Left ventricle myocardium superior (tissue), 1 donor: ENCODE measurements around the gene FZD7. TPM values are rescaled to one million over a fixed set of nuclear protein-coding genes. Genes with fewer than 3 reads are reported as not detected.

Experiments
- ATAC-seq: fragments of 200-7000 bp; cut with Tn5 transposase; one replicate; pipeline ENCODE4 v1.9.1; 2020; ENCODE audit warnings: mild to moderate bottlenecking, moderate library complexity
- DNase-seq: peaks from one replicate; pipeline ENCODE4 v3.0.0-alpha.2; 2020
- intact Hi-C: fragments of 100-400 bp; cut with micrococcal nuclease; formaldehyde crosslinking; loops from one replicate; pipeline ENCODE4 v1.11.0; 2022
- total RNA-seq: library from RNA; stranded (reverse); fragmentation: NEBNext Ultra II Directional; extraction: Animal tissue kit (Norgen Biotek cat#: 25700); gene quantifications from one replicate; pipeline ENCODE4 v1.2.1, GENCODE V29; 2021
- donor health status: DM: no; HTN: yes; CAD: no; lungs with severe emphysema.

Gene FZD7
- total RNA-seq, 1 donor from 2014 or later: 24.6 TPM

- no peak for ATAC-seq
- no peak for DNase-seq
- intact Hi-C loops: no loop called here
Observed at GRCh38 chr2:202052235-202052634, 18.6 kb downstream of the FZD7 start.

- no peak for DNase-seq
- intact Hi-C loops: no loop called here
- ATAC-seq: no peak
Observed at GRCh38 chr2:202054679-202055078, 21.0 kb downstream of the FZD7 start.

GRCh38 chr2:202056611-202057010 lies 23.0 kb downstream of the FZD7 start:
- ATAC-seq (no peak), DNase-seq (no peak)
- intact Hi-C loops: no loop called here

- ATAC-seq: no peak
- no peak for DNase-seq
- intact Hi-C loops: no loop called here
Observed at GRCh38 chr2:202060218-202060617, 26.6 kb downstream of the FZD7 start.

GRCh38 chr2:202061695-202062094 lies 28.0 kb downstream of the FZD7 start:
- DNase-seq: no peak
- no peak for ATAC-seq
- intact Hi-C loops: no loop called here

GRCh38 chr2:202064171-202064880 lies 30.7 kb downstream of the FZD7 start:
- ATAC-seq: peak; percentile 89
- intact Hi-C loops: no loop called here
- no peak for DNase-seq

GRCh38 chr2:202064881-202065230 lies 31.2 kb downstream of the FZD7 start:
- no peak for ATAC-seq
- no peak for DNase-seq
- intact Hi-C loops: no loop called here

- DNase-seq (no peak), ATAC-seq (no peak)
- intact Hi-C loops: no loop called here
Observed at GRCh38 chr2:202065876-202066275, 32.2 kb downstream of the FZD7 start.

- ATAC-seq (no peak), DNase-seq (no peak)
- intact Hi-C loops: no loop called here
Observed at GRCh38 chr2:202066875-202067274, 33.2 kb downstream of the FZD7 start.

GRCh38 chr2:202067589-202067988 lies 33.9 kb downstream of the FZD7 start:
- DNase-seq: no peak
- ATAC-seq: no peak
- intact Hi-C loops: no loop called here

- DNase-seq (no peak), ATAC-seq (no peak)
- intact Hi-C loops: no loop called here
Observed at GRCh38 chr2:202069170-202070067, 35.8 kb downstream of the FZD7 start.

GRCh38 chr2:202071107-202071506 lies 37.5 kb downstream of the FZD7 start:
- ATAC-seq: no peak
- intact Hi-C loops: no loop called here

GRCh38 chr2:202072226-202072625 lies 38.6 kb downstream of the FZD7 start:
- ATAC-seq (no peak), DNase-seq (no peak)
- intact Hi-C loops: no loop called here

More at GRCh38 chr2:202071107-202071506, 37.5 kb downstream of the FZD7 start:
- DNase-seq: no peak

- ATAC-seq (no peak), DNase-seq (no peak)
- intact Hi-C loops: no loop called here
Observed at GRCh38 chr2:202072737-202073401, 39.2 kb downstream of the FZD7 start, which contains the start of gene KIAA2012. KIAA2012 (plus strand) TSS chr2:202073255; CDS start chr2:202073628, 373 bp downstream.

- ATAC-seq: no peak
- DNase-seq: no peak
- intact Hi-C loops: no loop called here
Observed at GRCh38 chr2:202074324-202074723, 40.7 kb downstream of the FZD7 start.

- intact Hi-C loops: no loop called here
Observed at GRCh38 chr2:202079310-202079709, 45.7 kb downstream of the FZD7 start.

GRCh38 chr2:202084265-202084664 lies 50.6 kb downstream of the FZD7 start:
- DNase-seq (no peak), ATAC-seq (no peak)
- intact Hi-C loops: no loop called here

More at GRCh38 chr2:202079310-202079709, 45.7 kb downstream of the FZD7 start:
- DNase-seq (no peak), ATAC-seq (no peak)
